ENCODE data around the gene ATP11C.

DNA sequence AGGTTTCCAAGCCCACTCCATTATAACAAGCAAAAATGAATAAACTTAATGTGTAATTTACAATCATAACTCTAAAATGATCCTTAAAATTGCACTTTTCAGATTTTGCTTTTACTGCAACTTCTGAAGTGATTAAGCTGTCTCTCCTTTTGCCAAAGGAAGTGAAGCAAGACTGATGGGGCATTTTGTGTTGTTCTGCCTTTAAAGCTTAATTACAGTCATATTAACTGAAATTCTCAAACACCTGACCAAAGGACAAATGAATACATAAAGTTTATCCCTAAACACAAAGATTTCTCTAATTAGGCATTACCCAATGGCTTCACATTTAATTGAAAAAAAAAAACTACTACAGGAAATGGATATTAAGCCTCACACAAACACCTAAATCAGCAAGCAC, 101.8 kb downstream of the ATP11C start:
- TF ChIP-seq, protein P1, sequence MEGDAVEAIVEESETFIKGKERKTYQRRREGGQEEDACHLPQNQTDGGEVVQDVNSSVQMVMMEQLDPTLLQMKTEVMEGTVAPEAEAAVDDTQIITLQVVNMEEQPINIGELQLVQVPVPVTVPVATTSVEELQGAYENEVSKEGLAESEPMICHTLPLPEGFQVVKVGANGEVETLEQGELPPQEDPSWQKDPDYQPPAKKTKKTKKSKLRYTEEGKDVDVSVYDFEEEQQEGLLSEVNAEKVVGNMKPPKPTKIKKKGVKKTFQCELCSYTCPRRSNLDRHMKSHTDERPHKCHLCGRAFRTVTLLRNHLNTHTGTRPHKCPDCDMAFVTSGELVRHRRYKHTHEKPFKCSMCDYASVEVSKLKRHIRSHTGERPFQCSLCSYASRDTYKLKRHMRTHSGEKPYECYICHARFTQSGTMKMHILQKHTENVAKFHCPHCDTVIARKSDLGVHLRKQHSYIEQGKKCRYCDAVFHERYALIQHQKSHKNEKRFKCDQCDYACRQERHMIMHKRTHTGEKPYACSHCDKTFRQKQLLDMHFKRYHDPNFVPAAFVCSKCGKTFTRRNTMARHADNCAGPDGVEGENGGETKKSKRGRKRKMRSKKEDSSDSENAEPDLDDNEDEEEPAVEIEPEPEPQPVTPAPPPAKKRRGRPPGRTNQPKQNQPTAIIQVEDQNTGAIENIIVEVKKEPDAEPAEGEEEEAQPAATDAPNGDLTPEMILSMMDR (IDR thresholded peaks at IDR 0.05; ENCODE audit: low read depth, low read length, poor library complexity, severe bottlenecking), result no peak
- no peak for TF ChIP-seq EZH2phosphoT487 (IDR thresholded peaks at IDR 0.05; ENCODE audit: borderline replicate concordance, low read length)
